ENCODE measurements around the gene FGF22. TPM values are rescaled to one million over a fixed set of nuclear protein-coding genes. Genes with fewer than 3 reads are reported as not detected.

The FGF22 gene
- total and polyA plus RNA-seq, 2 of the 13 experiments (the other 11 are each of a cell fraction or from before 2014, with no cell fraction given): 0.24 TPM; not detected in 1

GRCh38 chr19:633068-633785 lies 6.5 kb upstream of the FGF22 start, which contains the start of gene POLRMT (continued):
- TF ChIP-seq PBX3 (CRISPR knock-in tag; IDR thresholded peaks at IDR 0.05; ENCODE audit: borderline replicate concordance) (0 out of 2 replicates have a peak, but pooled peaks have one; percentile 23), GZF1 (CRISPR knock-in tag; IDR thresholded peaks at IDR 0.05) (0 out of 2 replicates have a peak, but pooled peaks have one; percentile 36), BRD4 (CRISPR knock-in tag; IDR thresholded peaks at IDR 0.05) (0 out of 2 replicates have a peak, but pooled peaks have one; percentile 49), NRL (CRISPR knock-in tag; IDR thresholded peaks at IDR 0.05; ENCODE audit: borderline replicate concordance) (no peak; the same call in 1 of the 2 replicates), ZNF737 (CRISPR knock-in tag; IDR thresholded peaks at IDR 0.05; ENCODE audit: borderline replicate concordance) (no peak), SKI (IDR thresholded peaks at IDR 0.05; ENCODE audit: partially characterized antibody) (no peak), FOXK2 (IDR thresholded peaks at IDR 0.05) (peak; percentile 35; the same call in 1 of the 2 replicates), TOE1 (CRISPR knock-in tag; IDR thresholded peaks at IDR 0.05) (no peak), ZNF256 (CRISPR knock-in tag; conservative IDR thresholded peaks at IDR 0.05) (0 out of 2 replicates have a peak, but pooled peaks have one; percentile 53), ZKSCAN1 (IDR thresholded peaks at IDR 0.05; ENCODE audit: low read length) (no peak), TMF1 (CRISPR knock-in tag; IDR thresholded peaks at IDR 0.05; ENCODE audit: low read depth) (no peak; the same call in 1 of the 2 replicates), ZNF616 (CRISPR knock-in tag; IDR thresholded peaks at IDR 0.05; ENCODE audit: low read depth) (no peak), FIP1L1 (IDR thresholded peaks at IDR 0.05; ENCODE audit: borderline replicate concordance, insufficient read depth, low read depth, low read length) (no peak), ARID3A (IDR thresholded peaks at IDR 0.05; ENCODE audit: low read depth, low read length) (0 out of 2 replicates have a peak, but pooled peaks have one; percentile 26), ZNF142 (CRISPR knock-in tag; IDR thresholded peaks at IDR 0.05) (0 out of 2 replicates have a peak, but pooled peaks have one; percentile 30), SALL2 (CRISPR knock-in tag; IDR thresholded peaks at IDR 0.05) (no peak), DMAP1 (CRISPR knock-in tag; IDR thresholded peaks at IDR 0.05) (no peak; the same call in 1 of the 2 replicates), NFE2L2 (IDR thresholded peaks at IDR 0.05; ENCODE audit: low read length) (no peak), SP1 (IDR thresholded peaks at IDR 0.05) (no peak), SP1 (CRISPR knock-in tag; IDR thresholded peaks at IDR 0.05) (peak; percentile 65), KLF13 (CRISPR knock-in tag; IDR thresholded peaks at IDR 0.05) (0 out of 2 replicates have a peak, but pooled peaks have one; percentile 8), POLR2G (IDR thresholded peaks at IDR 0.05; ENCODE audit: low read depth, low read length) (peak; percentile 71), ZNF333 (CRISPR knock-in tag; IDR thresholded peaks at IDR 0.05; ENCODE audit: borderline replicate concordance) (no peak)
